Fibroblast of the aortic adventitia (primary cell): ENCODE data around the gene CTXND1. TPM values are rescaled to one million over a fixed set of nuclear protein-coding genes. Genes with fewer than 3 reads are reported as not detected.

Experiments
- DNase-seq: peaks from one replicate; pipeline ENCODE4 v3.0.0-alpha.2; 2010; ENCODE audit warnings: low read depth
- H3K4me3 ChIP-seq: 2 replicates; pipeline ENCODE4 v1.5.1; 2011; ENCODE audit warnings: low read depth, mild to moderate bottlenecking, control low read depth, low read length, moderate library complexity
- total RNA-seq: library from RNA; depleted of rRNA; stranded (reverse); fragments of >200 nt; gene quantifications from 2 replicates; pipeline ENCODE4 v1.2.3, GENCODE V29; 2012; ENCODE audit warnings: low replicate concordance
- TF ChIP-seq, protein P1 (sequence below): IDR thresholded peaks from 2 replicates; pipeline ENCODE4 v1.5.1; 2011; ENCODE audit warnings: mild to moderate bottlenecking, low read length, control low read depth, inconsistent platforms; ENCODE audit not compliant: insufficient read depth

Gene CTXND1
- total RNA-seq, 1 donor, result not detected

DNA sequence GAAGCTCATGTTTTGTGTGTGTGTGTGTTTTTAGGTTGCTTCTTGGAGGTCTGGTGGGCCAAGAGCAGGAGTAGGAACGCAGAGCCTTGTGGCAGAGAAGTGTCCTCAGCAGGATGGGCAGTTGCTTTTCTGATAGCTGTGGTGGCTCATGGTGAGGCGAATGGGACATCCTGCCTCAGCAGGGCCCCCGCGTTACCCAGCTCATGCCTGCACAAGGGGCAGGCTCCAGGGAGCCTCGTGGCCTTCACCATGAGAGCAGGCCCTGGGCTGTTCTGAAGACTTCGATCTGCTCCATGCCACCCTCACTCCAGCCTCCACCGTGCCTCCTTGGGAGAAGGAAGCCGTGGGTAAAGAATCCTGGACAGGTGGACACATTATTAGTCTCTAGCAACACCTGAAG lies 33.4 kb upstream of the CTXND1 start:
- DNase-seq, result no peak
- TF ChIP-seq, protein P1, sequence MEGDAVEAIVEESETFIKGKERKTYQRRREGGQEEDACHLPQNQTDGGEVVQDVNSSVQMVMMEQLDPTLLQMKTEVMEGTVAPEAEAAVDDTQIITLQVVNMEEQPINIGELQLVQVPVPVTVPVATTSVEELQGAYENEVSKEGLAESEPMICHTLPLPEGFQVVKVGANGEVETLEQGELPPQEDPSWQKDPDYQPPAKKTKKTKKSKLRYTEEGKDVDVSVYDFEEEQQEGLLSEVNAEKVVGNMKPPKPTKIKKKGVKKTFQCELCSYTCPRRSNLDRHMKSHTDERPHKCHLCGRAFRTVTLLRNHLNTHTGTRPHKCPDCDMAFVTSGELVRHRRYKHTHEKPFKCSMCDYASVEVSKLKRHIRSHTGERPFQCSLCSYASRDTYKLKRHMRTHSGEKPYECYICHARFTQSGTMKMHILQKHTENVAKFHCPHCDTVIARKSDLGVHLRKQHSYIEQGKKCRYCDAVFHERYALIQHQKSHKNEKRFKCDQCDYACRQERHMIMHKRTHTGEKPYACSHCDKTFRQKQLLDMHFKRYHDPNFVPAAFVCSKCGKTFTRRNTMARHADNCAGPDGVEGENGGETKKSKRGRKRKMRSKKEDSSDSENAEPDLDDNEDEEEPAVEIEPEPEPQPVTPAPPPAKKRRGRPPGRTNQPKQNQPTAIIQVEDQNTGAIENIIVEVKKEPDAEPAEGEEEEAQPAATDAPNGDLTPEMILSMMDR, result no peak
- H3K4me3 ChIP-seq, result no peak overlapping the region

DNA sequence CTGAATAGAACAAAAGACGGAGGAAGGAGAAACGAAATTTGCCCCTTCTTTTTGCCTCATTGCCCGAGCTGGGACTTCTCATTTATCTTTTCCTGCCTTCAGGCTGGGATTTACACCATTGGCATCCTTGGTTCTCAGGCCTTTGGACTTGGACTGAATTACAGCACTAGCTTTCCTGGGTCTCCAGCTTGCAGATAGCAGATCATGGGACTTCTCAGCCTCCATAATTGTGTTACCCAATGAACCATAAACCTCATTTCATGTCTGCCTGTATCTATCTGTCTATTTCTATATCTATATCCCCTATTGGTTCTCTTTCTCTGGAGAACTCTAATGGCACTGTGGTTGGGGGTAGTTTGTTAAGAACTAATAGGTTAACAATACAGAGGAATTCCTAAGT lies 31.5 kb upstream of the CTXND1 start:
- H3K4me3 ChIP-seq, result no peak overlapping the region
- TF ChIP-seq, protein P1, result no peak
- DNase-seq, result no peak

DNA sequence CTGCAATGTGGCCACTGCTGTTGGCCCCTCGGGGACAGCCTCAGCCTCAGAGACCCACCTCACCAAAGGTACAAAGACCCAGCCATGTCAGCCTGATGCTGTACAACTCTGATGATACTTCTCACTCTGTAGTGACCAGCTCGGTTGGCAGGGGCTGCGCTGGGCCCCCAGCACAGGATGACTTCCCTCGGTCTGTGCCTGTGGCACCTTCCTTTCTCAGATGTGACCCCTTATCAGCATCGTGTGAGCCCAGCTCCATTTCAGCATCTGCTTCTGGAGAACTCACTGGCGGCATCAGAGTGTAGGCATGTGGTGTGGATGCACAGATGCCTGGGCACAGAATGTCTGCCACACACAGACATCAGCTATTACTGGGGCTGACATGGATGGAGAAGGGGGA lies 25.1 kb upstream of the CTXND1 start:
- H3K4me3 ChIP-seq, result no peak overlapping the region
- TF ChIP-seq, protein P1, result no peak
- no peak for DNase-seq

DNA sequence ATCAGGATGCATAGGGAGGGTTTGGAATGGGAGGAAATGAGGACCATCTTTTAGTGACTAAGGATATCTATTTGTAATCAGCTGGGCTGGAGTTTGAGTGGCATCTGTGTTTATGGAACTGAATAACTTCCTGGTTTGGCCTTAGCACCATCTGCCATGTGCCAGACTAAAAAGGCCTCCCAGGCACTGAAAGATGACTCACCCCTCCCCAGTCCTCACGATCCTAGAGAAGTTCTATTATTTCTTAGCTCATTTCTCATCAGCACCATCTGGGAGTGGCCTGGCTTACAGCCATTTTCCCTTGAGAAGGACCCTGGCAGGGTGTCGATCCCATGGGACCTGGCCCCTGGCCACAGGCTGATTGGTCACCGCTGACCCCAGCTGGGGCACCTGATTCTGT lies 23.9 kb upstream of the CTXND1 start:
- no peak overlapping the region for H3K4me3 ChIP-seq
- peak; percentile 34 for DNase-seq
- TF ChIP-seq, protein P1, result no peak

DNA sequence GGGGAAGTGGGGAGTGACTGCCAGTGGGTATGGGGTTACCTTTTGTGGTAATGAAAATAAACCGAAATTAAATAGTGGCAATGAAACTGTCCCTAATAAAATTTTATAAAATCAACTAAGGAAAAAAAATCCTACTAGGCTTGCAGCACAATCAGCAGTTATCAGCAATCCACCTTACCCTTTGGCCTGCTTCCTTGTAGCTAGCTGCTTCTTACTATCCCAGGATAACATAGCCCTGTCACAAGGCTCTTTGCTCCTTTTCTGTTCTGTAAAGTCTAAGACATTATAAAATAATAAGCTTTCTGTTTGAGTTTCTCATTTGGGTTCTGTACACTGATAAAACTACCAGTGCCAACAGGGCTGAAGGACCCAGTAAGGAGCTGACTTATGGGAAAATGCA lies 23.0 kb upstream of the CTXND1 start:
- TF ChIP-seq, protein P1, result no peak
- no peak for DNase-seq
- no peak overlapping the region for H3K4me3 ChIP-seq

DNA sequence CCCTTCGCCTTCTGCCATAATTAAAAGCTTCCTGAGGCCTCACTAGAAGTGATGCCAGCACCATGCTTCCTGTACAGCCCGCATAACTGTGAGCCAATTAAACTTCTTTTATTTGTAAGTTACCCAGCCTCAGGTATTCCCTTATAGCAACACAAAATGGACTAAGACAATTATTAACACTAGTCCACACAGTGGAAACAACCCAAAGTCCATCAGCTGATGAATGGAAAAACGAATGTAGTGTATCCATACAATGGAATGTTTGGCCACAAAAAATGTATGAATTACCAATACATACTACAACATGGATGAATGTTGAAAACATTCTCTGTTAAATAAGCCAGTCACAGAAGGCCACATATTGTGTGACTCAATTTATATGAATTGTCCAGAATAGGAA lies 22.5 kb upstream of the CTXND1 start:
- TF ChIP-seq, protein P1, result no peak
- DNase-seq, result no peak
- no peak overlapping the region for H3K4me3 ChIP-seq

DNA sequence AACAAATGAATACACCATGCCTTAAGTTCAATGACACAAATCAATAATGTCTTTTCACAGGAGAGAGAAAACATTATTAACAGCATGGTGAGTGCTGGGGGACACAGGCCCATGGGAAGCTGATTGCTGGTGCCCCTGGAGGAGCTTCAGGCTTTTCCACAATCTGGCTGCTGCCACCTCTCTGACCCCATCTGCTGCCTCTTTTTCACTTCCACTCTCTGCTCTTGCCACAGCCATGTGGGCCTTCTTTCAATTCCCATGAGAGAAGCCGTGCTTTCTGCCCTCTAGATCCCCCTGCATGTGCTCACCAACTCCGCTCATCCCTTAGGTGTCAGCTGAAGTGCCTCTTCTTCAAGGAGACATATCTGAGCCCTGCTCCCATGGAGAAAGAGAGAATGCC lies 21.0 kb upstream of the CTXND1 start:
- no peak overlapping the region for H3K4me3 ChIP-seq
- TF ChIP-seq, protein P1, result no peak
- no peak for DNase-seq
